Uterus (tissue), 4 donors: ENCODE results near the gene TDRD10. TPM values are rescaled to one million over a fixed set of nuclear protein-coding genes. Genes with fewer than 3 reads are reported as not detected.

Experiments
- DNase-seq, 2 donors: peaks; one replicate each; pipeline ENCODE4 v3.0.0-alpha.2; 2019 to 2020
- H3K27ac ChIP-seq, 2 donors: fragments of 200-600 bp; sonication (generic); 1 replicate in 1 of 2; 2 replicates in 1 of 2; pipeline ENCODE4 v1.5.1; 2016 to 2018
- H3K27me3 ChIP-seq, 2 donors: fragments of 200-600 bp; sonication (generic); one replicate each; pipeline ENCODE4 v1.5.1; 2018 to 2019; ENCODE audit warnings: control low read depth in 1 of 2
- H3K36me3 ChIP-seq, 2 donors: fragments of 200-600 bp; sonication (generic); one replicate each; pipeline ENCODE4 v1.5.1; 2019; ENCODE audit warnings: control low read depth in 1 of 2
- H3K4me1 ChIP-seq, 2 donors: fragments of 200-600 bp; sonication (generic); one replicate each; pipeline ENCODE4 v1.5.1; 2018 to 2019; ENCODE audit warnings: control low read depth in 1 of 2
- H3K4me3 ChIP-seq, 2 donors: fragments of 200-600 bp; sonication (generic); 1 replicate in 1 of 2; 2 replicates in 1 of 2; pipeline ENCODE4 v1.5.1; 2018 to 2019; ENCODE audit warnings: mild to moderate bottlenecking in 1 of 2
- H3K9me3 ChIP-seq, 2 donors: fragments of 200-600 bp; sonication (generic); one replicate each; pipeline ENCODE4 v1.5.1; 2019; ENCODE audit warnings: control low read depth in 1 of 2
- CTCF ChIP-seq, 4 experiments: fragments of 200-600 bp in 2 of 4; fragments of 450-650 bp in 2 of 4; sonication (generic) in 2 of 4; IDR thresholded peaks; one replicate each; pipeline ENCODE4 v1.5.1; 2016 to 2019; ENCODE audit warnings: antibody characterized with exemption in 4 of 4, mild to moderate bottlenecking in 2 of 4, moderate library complexity in 1 of 4
- POLR2A ChIP-seq, 2 donors: fragments of 450-650 bp; IDR thresholded peaks; one replicate each; pipeline ENCODE4 v1.6.1; 2016; ENCODE audit warnings: antibody characterized with exemption in 2 of 2, mild to moderate bottlenecking in 1 of 2, moderate library complexity in 1 of 2
- intact Hi-C: fragments of 100-400 bp; cut with DNase I; formaldehyde crosslinking; loops from one replicate; pipeline ENCODE4 v1.15.1; 2023; ENCODE audit warnings: low total_unique reads
- total RNA-seq, 4 donors: library from RNA; depleted of rRNA in 3 of 4; stranded (reverse); fragments of >200 nt in 3 of 4; gene quantifications; one replicate each; pipeline versions ENCODE4 v1.1.0 to v1.2.4, GENCODE V29; 2014 to 2023
- donor health status: DM: yes; HTN: yes; CAD: no.

Gene TDRD10
- total RNA-seq, 4 donors from 2014 or later, result 1.3 to 19.7 (median 6.9) TPM

- TF ChIP-seq CTCF (IDR thresholded peaks at IDR 0.05) (peak in 2 of 4 experiments; percentile 6 to 8), POLR2A (IDR thresholded peaks at IDR 0.05) (no peak)
- DNase-seq, result no peak
- Histone ChIP-seq H3K4me3 (no peak overlapping the region), H3K27me3 (no peaks in the 10 kb centered on the region), H3K4me1 (no peaks in the 10 kb centered on the region), H3K9me3 (no peaks in the 10 kb centered on the region), H3K27ac (no peak overlapping the region), H3K36me3 (no peaks in the 10 kb centered on the region)
- intact Hi-C loops, result no loop called here
Observed at GRCh38 chr1:154533952-154534844, 32.2 kb downstream of the TDRD10 start.

- no peak for DNase-seq
- no peak for TF ChIP-seq CTCF (IDR thresholded peaks at IDR 0.05)
- no peak for TF ChIP-seq POLR2A (IDR thresholded peaks at IDR 0.05)
- Histone ChIP-seq H3K9me3 (no peaks in the 10 kb centered on the region), H3K4me1 (no peaks in the 10 kb centered on the region), H3K27ac (no peak overlapping the region), H3K36me3 (no peaks in the 10 kb centered on the region), H3K27me3 (no peaks in the 10 kb centered on the region), H3K4me3 (no peak overlapping the region)
- intact Hi-C loops, result no loop called here
Observed at GRCh38 chr1:154536570-154536969, 34.6 kb downstream of the TDRD10 start.

GRCh38 chr1:154539486-154540483 lies 37.8 kb downstream of the TDRD10 start:
- Histone ChIP-seq H3K9me3 (no peaks in the 10 kb centered on the region), H3K27me3 (no peaks in the 10 kb centered on the region), H3K4me3 (no peak overlapping the region), H3K36me3 (no peaks in the 10 kb centered on the region), H3K4me1 (no peaks in the 10 kb centered on the region), H3K27ac (no peak overlapping the region)
- TF ChIP-seq CTCF (IDR thresholded peaks at IDR 0.05) (no peak), POLR2A (IDR thresholded peaks at IDR 0.05) (no peak)
- intact Hi-C loops, result loop anchor here (5.0 kb wide), 1 partner anchor 57 kb away; no protein-coding TSS in a partner anchor
- no peak for DNase-seq

GRCh38 chr1:154541231-154541630 lies 39.2 kb downstream of the TDRD10 start:
- Histone ChIP-seq H3K4me1 (no peaks in the 10 kb centered on the region), H3K27ac (no peak overlapping the region), H3K4me3 (no peak overlapping the region), H3K9me3 (no peaks in the 10 kb centered on the region), H3K27me3 (no peaks in the 10 kb centered on the region), H3K36me3 (no peaks in the 10 kb centered on the region)
- intact Hi-C loops, result loop anchor here (5.0 kb wide), 1 partner anchor 59 kb away; no protein-coding TSS in a partner anchor
- TF ChIP-seq CTCF (IDR thresholded peaks at IDR 0.05) (no peak), POLR2A (IDR thresholded peaks at IDR 0.05) (no peak)
- DNase-seq, result no peak
